Measurements from ENCODE around the gene ALDH7A1.

- TF ChIP-seq CTCF (IDR thresholded peaks at IDR 0.05 in 4 of 5, conservative IDR thresholded peaks at IDR 0.05 in 1 of 5) = no peak
- TF ChIP-seq POLR2A (IDR thresholded peaks at IDR 0.05) = no peak
Measured at GRCh38 chr5:126519637-126520592, 75.1 kb downstream of the ALDH7A1 start.
